Thyroid gland (tissue), 4 donors: ENCODE measurements around the gene LRCH3.

Experiments
- POLR2A ChIP-seq, 2 donors: fragments of 450-650 bp; IDR thresholded peaks; one replicate each; pipeline ENCODE4 v1.6.1; 2017; ENCODE audit warnings: antibody characterized with exemption in 2 of 2, mild to moderate bottlenecking in 2 of 2, moderate library complexity in 1 of 2
- TF ChIP-seq, protein P1 (sequence below), 6 experiments: fragments of 200-600 bp in 3 of 6; fragments of 450-650 bp in 3 of 6; sonication (generic) in 3 of 6; IDR thresholded peaks; one replicate each; pipeline ENCODE4 v1.5.1; 2016 to 2019; ENCODE audit warnings: antibody characterized with exemption in 6 of 6, mild to moderate bottlenecking in 2 of 6, inconsistent platforms in 1 of 6, moderate library complexity in 1 of 6

DNA sequence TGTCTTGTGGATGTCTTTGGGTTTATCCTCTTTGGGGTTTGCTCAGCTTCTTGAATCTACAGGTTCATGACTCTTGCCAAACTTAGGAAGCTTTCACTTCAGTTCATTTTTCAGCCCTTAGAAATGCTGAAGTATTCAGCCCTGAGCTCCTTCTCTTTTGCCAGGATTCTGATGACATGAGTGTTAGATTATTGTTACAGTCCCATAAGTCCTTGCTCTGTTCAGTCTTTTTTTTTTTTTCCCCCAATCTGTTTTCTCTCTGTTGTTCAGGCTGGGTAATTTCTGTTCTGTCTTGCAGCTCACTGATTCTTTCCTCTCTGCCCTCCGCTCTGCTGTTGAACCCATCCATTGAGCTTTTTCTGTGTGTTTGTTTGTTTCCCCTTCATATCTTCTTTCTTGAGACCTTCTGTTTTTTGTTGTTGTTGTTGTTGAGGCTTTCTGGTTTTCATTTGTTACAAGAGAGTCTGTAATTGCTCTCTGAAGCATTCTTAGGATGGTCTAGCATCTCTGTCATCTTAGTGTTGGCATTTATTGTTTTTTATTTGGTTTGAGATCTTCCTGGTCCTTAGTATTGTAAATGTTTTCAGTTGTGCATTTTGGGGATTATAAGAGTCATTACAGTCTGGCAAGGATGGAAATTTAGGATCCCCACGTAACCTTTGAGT lies 18.4 kb downstream of the LRCH3 start:
- TF ChIP-seq, protein P1, sequence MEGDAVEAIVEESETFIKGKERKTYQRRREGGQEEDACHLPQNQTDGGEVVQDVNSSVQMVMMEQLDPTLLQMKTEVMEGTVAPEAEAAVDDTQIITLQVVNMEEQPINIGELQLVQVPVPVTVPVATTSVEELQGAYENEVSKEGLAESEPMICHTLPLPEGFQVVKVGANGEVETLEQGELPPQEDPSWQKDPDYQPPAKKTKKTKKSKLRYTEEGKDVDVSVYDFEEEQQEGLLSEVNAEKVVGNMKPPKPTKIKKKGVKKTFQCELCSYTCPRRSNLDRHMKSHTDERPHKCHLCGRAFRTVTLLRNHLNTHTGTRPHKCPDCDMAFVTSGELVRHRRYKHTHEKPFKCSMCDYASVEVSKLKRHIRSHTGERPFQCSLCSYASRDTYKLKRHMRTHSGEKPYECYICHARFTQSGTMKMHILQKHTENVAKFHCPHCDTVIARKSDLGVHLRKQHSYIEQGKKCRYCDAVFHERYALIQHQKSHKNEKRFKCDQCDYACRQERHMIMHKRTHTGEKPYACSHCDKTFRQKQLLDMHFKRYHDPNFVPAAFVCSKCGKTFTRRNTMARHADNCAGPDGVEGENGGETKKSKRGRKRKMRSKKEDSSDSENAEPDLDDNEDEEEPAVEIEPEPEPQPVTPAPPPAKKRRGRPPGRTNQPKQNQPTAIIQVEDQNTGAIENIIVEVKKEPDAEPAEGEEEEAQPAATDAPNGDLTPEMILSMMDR (IDR thresholded peaks at IDR 0.05) = no peak
- TF ChIP-seq POLR2A (IDR thresholded peaks at IDR 0.05) = no peak
